Aorta (tissue), 5 donors: ENCODE results near the gene CXXC1. TPM values are rescaled to one million over a fixed set of nuclear protein-coding genes. Genes with fewer than 3 reads are reported as not detected.

Experiments used
- ATAC-seq: fragments of 200-7000 bp; cut with Tn5 transposase; one replicate; pipeline ENCODE4 v1.9.1; 2022; ENCODE audit warnings: moderate library complexity; ENCODE audit not compliant: low FRiP score
- DNase-seq, 2 donors: peaks; one replicate each; pipeline ENCODE4 v3.0.0-alpha.2; 2020
- H3K27ac ChIP-seq, 2 donors: one replicate each; pipeline ENCODE4 v1.5.1; 2013; ENCODE audit warnings: low read length in 2 of 2, mild to moderate bottlenecking in 2 of 2, moderate library complexity in 2 of 2, control low read depth in 1 of 2, inconsistent platforms in 1 of 2, low read depth in 1 of 2
- H3K27me3 ChIP-seq, 2 donors: one replicate each; pipeline ENCODE4 v1.6.1; 2013; ENCODE audit warnings: control low read depth in 1 of 2, low read length in 1 of 2, mild to moderate bottlenecking in 1 of 2, moderate library complexity in 1 of 2; ENCODE audit not compliant: insufficient read depth in 2 of 2, control insufficient read depth in 1 of 2
- H3K36me3 ChIP-seq, 2 donors: one replicate each; pipeline ENCODE4 v1.6.1; 2013; ENCODE audit warnings: control low read depth in 1 of 2, low read length in 1 of 2, mild to moderate bottlenecking in 1 of 2; ENCODE audit not compliant: insufficient read depth in 2 of 2, control insufficient read depth in 1 of 2
- H3K4me1 ChIP-seq, 2 donors: one replicate each; pipeline ENCODE4 v1.6.1; 2013; ENCODE audit warnings: low read length in 2 of 2, control low read depth in 1 of 2, mild to moderate bottlenecking in 1 of 2, moderate library complexity in 1 of 2; ENCODE audit not compliant: insufficient read depth in 2 of 2, control insufficient read depth in 1 of 2
- H3K4me3 ChIP-seq, 2 donors: one replicate each; pipeline ENCODE4 v1.5.1; 2013; ENCODE audit warnings: low read length in 2 of 2, control low read depth in 1 of 2, mild to moderate bottlenecking in 1 of 2
- H3K9me3 ChIP-seq: one replicate; pipeline ENCODE4 v1.6.1; 2013; ENCODE audit warnings: mild to moderate bottlenecking, low read length; ENCODE audit not compliant: control insufficient read depth
- WGBS, 2 donors: extraction: QIAGEN DNeasy Blood & Tissue Kit; methylation state at CpG; one replicate each; pipeline ENCODE4 v1.1.7; 2013; 5-methylcytosine and 5-hydroxymethylcytosine counted together
- intact Hi-C, 2 donors: fragments of 100-400 bp; cut with DNase I; formaldehyde crosslinking; loops; one replicate each; pipeline versions ENCODE4 v1.14.2 to v1.15.0; 2022
- polyA plus RNA-seq, 2 donors: library from polyadenylated mRNA; stranded (reverse); fragments of 200-250 nt; gene quantifications; one replicate each; pipeline ENCODE4 v1.2.3, GENCODE V29; 2013
- total RNA-seq, 2 donors: library from RNA; stranded (reverse); fragmentation: NEBNext Ultra II Directional; extraction: Animal tissue kit (Norgen Biotek cat#: 25700); gene quantifications; one replicate each; pipeline ENCODE4 v1.2.1, GENCODE V29; 2021
- donor health status: healthy with polysubstance abuse.
- donor health status: Bipolar disorder and iron deficiency.
- donor health status: DM: no; HTN: no; CAD: no.
- donor health status: DM: no; HTN: no; CAD: no.
- donor health status: DM: yes; HTN: yes; CAD: no.

Gene CXXC1
- total and polyA plus RNA-seq, 4 donors = 33.2 to 169 (median 64.1) TPM

GRCh38 chr18:50286391-50287027 is 983 bp downstream of the CXXC1 start:
- no peaks in the 10 kb centered on the region for H3K27me3 ChIP-seq
- H3K4me3 ChIP-seq = peak overlapping the region in 1 of 2 donors; percentile 78
- H3K9me3 ChIP-seq = no peaks in the 10 kb centered on the region
- no peaks in the 10 kb centered on the region for H3K4me1 ChIP-seq
- H3K27ac ChIP-seq = no peak overlapping the region
- H3K36me3 ChIP-seq = peaks cover 0 to 4% of the 10 kb centered on the region in 2 donors
- ATAC-seq = no peak
- intact Hi-C loops = loop anchor here (10.0 kb wide), 4 partner anchors 88 to 908 kb away; partner anchors contain the start of genes SKA1 (in 2 of the 2), ACAA2 (in 1 of the 2), MEX3C (in 1 of the 2) and RPL17 (in 1 of the 2)
- 13 to 20% methylated on average over 23 of the region's 23 CpGs for WGBS, 2 donors
- peak in 1 of 2 donors; percentile 56 for DNase-seq

GRCh38 chr18:50285631-50286321 is 1.7 kb downstream of the CXXC1 start:
- DNase-seq (no peak), ATAC-seq (no peak)
- WGBS, 2 donors = 93 to 96% methylated on average over 24 of the region's 24 CpGs
- no peak overlapping the region for H3K4me3 ChIP-seq
- H3K9me3 ChIP-seq = no peaks in the 10 kb centered on the region
- H3K27ac ChIP-seq = no peak overlapping the region
- H3K27me3 ChIP-seq = no peaks in the 10 kb centered on the region
- no peaks in the 10 kb centered on the region for H3K4me1 ChIP-seq
- intact Hi-C loops = loop anchor here (10.0 kb wide), 4 partner anchors 89 to 909 kb away; partner anchors contain the start of genes SKA1 (in 2 of the 2), ACAA2 (in 1 of the 2), MEX3C (in 1 of the 2) and RPL17 (in 1 of the 2)
- peaks cover 0 to 4% of the 10 kb centered on the region in 2 donors for H3K36me3 ChIP-seq

DNA sequence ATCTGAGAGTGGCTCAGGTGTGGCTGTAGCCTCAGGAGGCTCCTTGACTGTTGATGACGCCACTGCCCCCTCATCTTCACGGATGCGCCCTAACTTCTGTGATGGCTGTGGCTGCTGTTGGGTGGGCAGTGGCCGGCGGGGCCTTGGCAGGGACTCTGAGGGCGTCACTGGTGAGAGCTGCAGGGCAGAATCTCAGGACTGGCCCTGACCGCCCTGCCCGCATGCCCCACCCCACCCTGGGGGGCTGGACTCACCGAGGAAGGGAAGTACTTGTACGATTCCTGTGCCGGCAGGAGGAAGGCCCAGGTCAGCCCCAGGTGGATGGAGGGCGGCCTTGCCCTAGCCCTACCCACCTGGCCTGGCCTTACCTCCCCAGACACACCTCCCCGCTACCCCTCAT is 2.4 kb downstream of the CXXC1 start:
- DNase-seq = no peak
- intact Hi-C loops = loop anchor here (10.0 kb wide), 4 partner anchors 90 to 910 kb away; partner anchors contain the start of genes SKA1 (in 2 of the 2), ACAA2 (in 1 of the 2), MEX3C (in 1 of the 2) and RPL17 (in 1 of the 2)
- WGBS, 2 donors = 93 to 94% methylated on average over 8 to 13 of the region's 13 CpGs
- no peak overlapping the region for H3K27ac ChIP-seq
- no peaks in the 10 kb centered on the region for H3K27me3 ChIP-seq
- no peak overlapping the region for H3K4me3 ChIP-seq
- H3K36me3 ChIP-seq = peaks cover 0 to 4% of the 10 kb centered on the region in 2 donors
- no peak for ATAC-seq
- no peaks in the 10 kb centered on the region for H3K9me3 ChIP-seq
- peaks cover 0 to 3% of the 10 kb centered on the region in 2 donors for H3K4me1 ChIP-seq

GRCh38 chr18:50284255-50284885 is 3.1 kb downstream of the CXXC1 start:
- H3K27me3 ChIP-seq = no peaks in the 10 kb centered on the region
- no peak overlapping the region for H3K27ac ChIP-seq
- H3K4me1 ChIP-seq = peaks cover 0 to 3% of the 10 kb centered on the region in 2 donors
- 92 to 93% methylated on average over 15 of the region's 15 CpGs for WGBS, 2 donors
- DNase-seq (no peak), ATAC-seq (no peak)
- H3K9me3 ChIP-seq = no peaks in the 10 kb centered on the region
- no peak overlapping the region for H3K4me3 ChIP-seq
- intact Hi-C loops = loop anchor here (10.0 kb wide), 4 partner anchors 90 to 910 kb away; partner anchors contain the start of genes SKA1 (in 2 of the 2), ACAA2 (in 1 of the 2), MEX3C (in 1 of the 2) and RPL17 (in 1 of the 2)
- peaks cover 0 to 4% of the 10 kb centered on the region in 2 donors for H3K36me3 ChIP-seq

DNA sequence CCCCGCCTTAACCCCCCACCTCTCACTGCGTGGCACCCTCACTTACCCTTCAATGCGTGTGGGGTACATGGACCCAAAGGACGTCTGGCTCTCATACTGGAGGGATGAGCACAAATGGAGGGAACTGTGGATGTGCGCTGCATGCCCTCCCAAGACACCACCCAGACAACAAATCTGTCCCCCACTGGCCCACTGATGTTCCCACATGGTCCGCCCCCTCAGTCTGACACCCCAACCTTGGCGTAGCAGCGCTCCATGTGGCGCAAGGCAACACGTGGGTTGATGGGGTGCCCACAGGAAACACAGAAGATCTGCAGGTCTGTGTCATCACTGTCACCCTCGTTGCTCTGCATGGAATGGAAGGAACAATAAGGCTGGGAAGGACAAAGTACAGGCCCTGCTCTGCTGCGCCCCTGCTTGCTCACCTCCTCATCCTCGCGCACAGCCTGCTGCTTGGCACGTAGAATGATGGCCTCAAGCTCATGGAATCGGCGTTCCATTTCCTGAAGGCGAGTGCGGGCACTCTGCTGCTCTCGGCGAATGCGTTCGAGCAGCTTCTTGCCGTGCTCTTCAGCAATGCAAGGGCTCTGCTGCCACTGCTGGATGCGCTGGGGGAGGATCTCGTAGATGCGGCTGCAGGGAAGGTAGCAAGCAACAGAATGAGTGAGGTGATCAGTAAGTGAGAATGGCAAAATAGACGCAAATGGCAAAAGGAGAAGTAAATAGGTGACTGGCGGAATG is 3.9 kb downstream of the CXXC1 start:
- H3K36me3 ChIP-seq = peaks cover 0 to 4% of the 10 kb centered on the region in 2 donors
- H3K4me3 ChIP-seq = no peak overlapping the region
- ATAC-seq (no peak), DNase-seq (no peak)
- H3K4me1 ChIP-seq = peaks cover 0 to 3% of the 10 kb centered on the region in 2 donors
- H3K27me3 ChIP-seq = no peaks in the 10 kb centered on the region
- no peak overlapping the region for H3K27ac ChIP-seq
- H3K9me3 ChIP-seq = no peaks in the 10 kb centered on the region
- 92 to 94% methylated on average over 29 of the region's 29 CpGs for WGBS, 2 donors
- intact Hi-C loops = loop anchor here (10.0 kb wide), 4 partner anchors 91 to 911 kb away; partner anchors contain the start of genes SKA1 (in 2 of the 2), ACAA2 (in 1 of the 2), MEX3C (in 1 of the 2) and RPL17 (in 1 of the 2)

DNA sequence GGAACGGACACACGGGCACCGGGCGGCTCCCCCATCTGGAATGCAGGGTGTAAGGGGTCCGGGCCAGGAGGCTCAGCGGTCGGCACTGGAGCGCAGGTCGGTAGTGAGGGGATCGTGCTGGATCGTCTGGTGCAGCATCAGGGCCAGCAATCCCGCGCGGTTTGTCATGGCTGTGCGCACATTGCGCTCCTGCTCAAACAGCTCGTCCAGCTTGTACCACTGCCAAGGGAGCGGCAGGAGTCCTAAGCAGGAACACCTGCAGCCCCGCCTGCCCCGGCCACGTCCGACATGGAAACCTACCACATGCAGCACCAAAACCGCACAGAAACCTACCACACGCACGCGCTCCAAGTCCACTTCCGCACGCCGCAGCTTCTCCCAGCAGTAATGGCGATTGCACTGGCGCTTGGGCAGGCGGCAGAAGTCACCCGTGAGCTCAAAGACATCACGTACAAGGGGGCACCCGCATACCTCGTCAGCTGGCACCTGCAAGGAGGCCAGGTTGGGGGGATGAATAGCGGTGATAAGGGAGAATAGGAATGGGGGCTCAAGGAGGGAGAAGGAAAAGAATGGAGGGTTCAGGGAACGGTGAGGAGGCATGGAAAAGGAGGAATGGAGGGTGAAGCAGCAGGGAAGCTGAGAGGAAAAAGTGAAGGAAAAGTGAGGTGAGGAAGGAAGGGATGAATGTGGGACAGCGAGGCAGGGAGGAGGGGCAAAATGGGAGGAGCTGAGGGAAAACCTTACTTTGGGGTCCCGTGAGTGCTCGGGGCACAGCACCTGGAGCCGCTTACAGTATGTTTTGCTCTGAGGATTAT is 4.8 kb downstream of the CXXC1 start:
- Histone ChIP-seq H3K4me3 (no peak overlapping the region), H3K36me3 (peaks cover 0 to 4% of the 10 kb centered on the region in 2 donors), H3K4me1 (peaks cover 0 to 3% of the 10 kb centered on the region in 2 donors), H3K27ac (no peak overlapping the region), H3K27me3 (no peaks in the 10 kb centered on the region), H3K9me3 (no peaks in the 10 kb centered on the region)
- WGBS, 2 donors = 92 to 94% methylated on average over 41 to 42 of the region's 42 CpGs
- DNase-seq (peak in 1 of 2 donors; percentile 56), ATAC-seq (no peak)
- intact Hi-C loops = loop anchor here (10.0 kb wide), 4 partner anchors 92 to 912 kb away; partner anchors contain the start of genes SKA1 (in 2 of the 2), ACAA2 (in 1 of the 2), MEX3C (in 1 of the 2) and RPL17 (in 1 of the 2)

GRCh38 chr18:50281972-50282520 is 5.4 kb downstream of the CXXC1 start:
- H3K27ac ChIP-seq = peak overlapping the region; percentile 6 to 64
- peaks cover 0 to 4% of the 10 kb centered on the region in 2 donors for H3K36me3 ChIP-seq
- H3K4me3 ChIP-seq = peak overlapping the region; percentile 7 to 58
- H3K9me3 ChIP-seq = no peaks in the 10 kb centered on the region
- intact Hi-C loops = loop anchor here (10.0 kb wide), 4 partner anchors 93 to 913 kb away; partner anchors contain the start of genes SKA1 (in 2 of the 2), ACAA2 (in 1 of the 2), MEX3C (in 1 of the 2) and RPL17 (in 1 of the 2)
- DNase-seq = no peak
- H3K27me3 ChIP-seq = no peaks in the 10 kb centered on the region
- 34 to 39% methylated on average over 33 to 35 of the region's 35 CpGs for WGBS, 2 donors
- peak; percentile 0 for ATAC-seq
- H3K4me1 ChIP-seq = peaks cover 0 to 3% of the 10 kb centered on the region in 2 donors
